ENCODE measurements around the gene TNIK. TPM values are rescaled to one million over a fixed set of nuclear protein-coding genes. Genes with fewer than 3 reads are reported as not detected.

TNIK gene
- total and polyA plus RNA-seq, 10 of the 15 experiments (the other 5 are each of a cell fraction or from before 2014, with no cell fraction given) = 13.9 to 74.3 (median 48.2) TPM

- FAIRE-seq = no peak
- Histone ChIP-seq H3K9ac (ENCODE audit: control insufficient read depth, insufficient read depth, low read length) (no peak overlapping the region), H3K4me1 (ENCODE audit: control insufficient read depth, insufficient read depth, low read length) (peaks cover 17% of the 10 kb centered on the region), H3K4me3 (no peak overlapping the region), H3K9me3 (replicated peaks; ENCODE audit: control insufficient read depth, insufficient read depth, low read length) (peaks cover 15% of the 10 kb centered on the region), H4K20me1 (ENCODE audit: control insufficient read depth, insufficient read depth) (no peaks in the 10 kb centered on the region), H3K4me2 (ENCODE audit: control insufficient read depth, insufficient read depth) (no peak overlapping the region), H3K79me2 (ENCODE audit: control insufficient read depth, insufficient read depth, low read length) (peaks cover 9% of the 10 kb centered on the region), H2AFZ (ENCODE audit: control insufficient read depth, low read depth, low read length) (no peak overlapping the region), H3K27ac (ENCODE audit: control insufficient read depth, insufficient read depth) (no peak overlapping the region; the same call in 1 of the 2 replicates), H3K36me3 (ENCODE audit: control insufficient read depth in 2 of 2, insufficient read depth in 2 of 2, low read length in 1 of 2) (peaks cover 3 to 22% of the 10 kb centered on the region in 2 experiments), H3K27me3 (replicated peaks in 1 of 2; ENCODE audit: control insufficient read depth in 2 of 2, insufficient read depth in 2 of 2, low read length in 1 of 2) (no peaks in the 10 kb centered on the region)
- in situ Hi-C loops (cut with MboI) = no loop called here
- WGBS (ENCODE audit: insufficient coverage, insufficient replicate concordance, low lambda C conversion rate, missing lambda C conversion rate) = 97% methylated on average over 1 of the region's 1 CpG
- ATAC-seq = no peak
- TF ChIP-seq MXI1 (IDR thresholded peaks at IDR 0.05; ENCODE audit: low read depth, low read length) (no peak), STAT3 (IDR thresholded peaks at IDR 0.05; ENCODE audit: low read depth, low read length) (no peak), SMC3 (IDR thresholded peaks at IDR 0.05; ENCODE audit: borderline replicate concordance, low read length) (no peak), MYB (IDR thresholded peaks at IDR 0.05; ENCODE audit: borderline replicate concordance, low read depth, low read length) (no peak), SUPT20H (IDR thresholded peaks at IDR 0.05; ENCODE audit: borderline replicate concordance, control insufficient read depth, low read depth, low read length) (no peak), ATF3 (IDR thresholded peaks at IDR 0.05; ENCODE audit: borderline replicate concordance, extremely low read depth, low read depth, low read length) (no peak), EP300 (IDR thresholded peaks at IDR 0.05; ENCODE audit: borderline replicate concordance in 1 of 2, control insufficient read depth in 1 of 2, low read depth in 2 of 2, low read length in 2 of 2) (no peak), STAT1 (conservative IDR thresholded peaks at IDR 0.05) (no peak), CEBPB (IDR thresholded peaks at IDR 0.05; ENCODE audit: borderline replicate concordance in 1 of 2, low read depth in 2 of 2, low read length in 2 of 2) (no peak), ZNF274 (IDR thresholded peaks at IDR 0.05; ENCODE audit: insufficient read depth, insufficient read length) (no peak)
- intact Hi-C loops (cut with micrococcal nuclease; ENCODE audit: unreplicated experiment) = no loop called here
- ChIA-PET CTCF (interaction anchor here (1.4 to 2.5 kb wide), 2 partner anchors 14 to 226 kb away, joined by 3 to 9 read pairs; no protein-coding TSS in a partner anchor), SMC1A (ENCODE audit: uncharacterized antibody, unreplicated experiment) (interaction anchor here (0.6 to 2.5 kb wide), 13 partner anchors 9 to 226 kb away, joined by 3 to 9 read pairs (median 4); no protein-coding TSS in a partner anchor), RAD21 (ENCODE audit: unreplicated experiment) (interaction anchor here (1.0 to 2.6 kb wide), 3 partner anchors 11 to 607 kb away, joined by 3 to 15 read pairs (median 7); no protein-coding TSS in a partner anchor), POLR2A (no interaction called here)
- no TSS peak for BruUV-seq (replicated peaks)
- no peak for DNase-seq (ENCODE audit: low read depth, low spot score)
Measured at GRCh38 chr3:171225708-171226107, 234.5 kb downstream of the TNIK start.

Measured in GM12878 (cell line).